ENCODE results near the gene CCDC13.

GRCh38 chr3:42735615-42736014 is 37.4 kb downstream of the CCDC13 start:
- TF ChIP-seq CTCF (IDR thresholded peaks at IDR 0.05) (no peak), POLR2A (IDR thresholded peaks at IDR 0.05) (no peak)
